ENCODE results near the gene ZNF37A. TPM values are rescaled to one million over a fixed set of nuclear protein-coding genes. Genes with fewer than 3 reads are reported as not detected.

ZNF37A gene
- 10 to 100 TPM; 20.9 to 45.2 (median 25.2) TPM for total RNA-seq

DNA sequence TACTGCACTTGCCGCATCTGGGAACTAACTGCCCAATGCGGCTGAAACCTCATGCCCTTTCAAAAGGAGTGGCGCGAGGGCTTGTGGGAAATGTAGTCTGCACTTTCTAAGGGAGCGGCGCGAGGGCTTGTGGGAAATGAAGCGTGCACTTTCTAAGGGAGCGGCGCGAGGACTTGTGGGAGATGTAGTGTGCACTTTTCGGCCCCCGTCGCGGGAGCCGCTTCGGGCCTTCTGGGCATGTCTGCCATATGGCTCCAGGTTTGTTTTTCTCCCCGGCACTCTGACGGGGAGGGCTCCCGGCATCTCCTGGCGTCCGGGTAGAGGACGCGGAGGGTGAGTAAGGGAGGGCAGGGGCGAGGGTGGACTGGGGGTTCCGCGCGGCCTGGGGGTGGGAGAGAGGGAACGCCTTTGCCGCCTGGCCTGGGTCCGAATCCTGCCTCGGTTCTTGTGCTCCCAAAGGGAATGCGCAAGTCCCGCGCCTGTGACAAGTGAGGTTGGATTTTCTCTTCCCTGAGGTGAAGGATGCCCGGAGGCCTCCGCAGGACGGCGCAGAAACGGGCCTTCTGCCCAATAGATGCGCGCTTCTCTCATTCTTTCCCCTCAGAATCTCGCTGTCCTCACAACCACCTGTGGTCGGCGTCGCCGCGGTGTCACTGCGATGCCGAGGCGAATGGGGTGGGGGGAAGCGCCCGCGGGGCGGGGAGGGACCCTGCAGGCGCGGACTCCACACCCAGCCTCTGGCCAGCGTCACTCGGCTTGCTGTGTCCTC lies at the start of gene ZNF37A:
ZNF37A (plus strand) TSS at position 180 of the 769 bp plus-strand sequence. CDS start 2,281 bp downstream, outside the sequence.
- peak; percentile 95 to 96 for DNase-seq
- peaks cover 7 to 8% of the 10 kb centered on the region in 2 donors for H3K4me1 ChIP-seq
- H3K36me3 ChIP-seq, result peaks cover 14 to 15% of the 10 kb centered on the region in 2 donors
- TF ChIP-seq, protein P1, sequence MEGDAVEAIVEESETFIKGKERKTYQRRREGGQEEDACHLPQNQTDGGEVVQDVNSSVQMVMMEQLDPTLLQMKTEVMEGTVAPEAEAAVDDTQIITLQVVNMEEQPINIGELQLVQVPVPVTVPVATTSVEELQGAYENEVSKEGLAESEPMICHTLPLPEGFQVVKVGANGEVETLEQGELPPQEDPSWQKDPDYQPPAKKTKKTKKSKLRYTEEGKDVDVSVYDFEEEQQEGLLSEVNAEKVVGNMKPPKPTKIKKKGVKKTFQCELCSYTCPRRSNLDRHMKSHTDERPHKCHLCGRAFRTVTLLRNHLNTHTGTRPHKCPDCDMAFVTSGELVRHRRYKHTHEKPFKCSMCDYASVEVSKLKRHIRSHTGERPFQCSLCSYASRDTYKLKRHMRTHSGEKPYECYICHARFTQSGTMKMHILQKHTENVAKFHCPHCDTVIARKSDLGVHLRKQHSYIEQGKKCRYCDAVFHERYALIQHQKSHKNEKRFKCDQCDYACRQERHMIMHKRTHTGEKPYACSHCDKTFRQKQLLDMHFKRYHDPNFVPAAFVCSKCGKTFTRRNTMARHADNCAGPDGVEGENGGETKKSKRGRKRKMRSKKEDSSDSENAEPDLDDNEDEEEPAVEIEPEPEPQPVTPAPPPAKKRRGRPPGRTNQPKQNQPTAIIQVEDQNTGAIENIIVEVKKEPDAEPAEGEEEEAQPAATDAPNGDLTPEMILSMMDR (IDR thresholded peaks at IDR 0.05), result peak in 1 of 6 experiments; percentile 25
- TF ChIP-seq POLR2A (IDR thresholded peaks at IDR 0.05), result peak in 1 of 2 donors; percentile 84
- peak within 1 kb of the TSS; percentile 25 to 90 (median 81) for H3K27ac ChIP-seq
- no peaks in the 10 kb centered on the region for H3K27me3 ChIP-seq
- no peaks in the 10 kb centered on the region for H3K9me3 ChIP-seq
- intact Hi-C loops (cut with DNase I), result loop anchor here (10.0 kb wide), 1 partner anchor 120 kb away; the partner anchor contains the start of gene ZNF25
- 0 to 1% methylated on average over 44 to 49 of the region's 59 CpGs for WGBS, 2 donors
- H3K4me3 ChIP-seq (replicated peaks in 1 of 3), result peak within 1 kb of the TSS; percentile 25 to 88 (median 86)

DNA sequence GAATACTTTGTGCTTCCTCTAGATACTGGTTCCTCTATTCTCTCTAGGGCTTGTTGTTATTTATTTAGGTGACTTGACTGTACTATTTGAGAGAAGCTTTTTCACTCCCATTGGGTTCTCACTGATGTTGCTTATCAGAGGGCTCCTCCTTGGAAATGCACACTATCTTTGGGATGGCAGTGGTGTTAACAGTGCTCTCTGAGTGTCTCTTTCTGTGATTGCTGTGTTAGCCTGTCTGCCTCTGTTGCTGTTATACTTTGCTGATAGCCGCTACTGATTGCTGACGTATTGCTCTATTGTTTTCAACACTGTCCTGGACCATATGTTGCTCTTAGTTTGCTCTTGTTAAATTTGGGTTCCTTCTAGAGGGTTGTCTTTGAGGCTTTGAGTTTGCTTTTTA lies 49.0 kb upstream of the ZNF37A start:
- WGBS, 2 donors, result 50 to 98% methylated on average over 2 of the region's 2 CpGs
- intact Hi-C loops (cut with DNase I), result no loop called here
- TF ChIP-seq, protein P1 (IDR thresholded peaks at IDR 0.05), result no peak
- no peak for TF ChIP-seq POLR2A (IDR thresholded peaks at IDR 0.05)
- no peaks in the 10 kb centered on the region for H3K27me3 ChIP-seq
- peaks cover 0 to 5% of the 10 kb centered on the region in 2 donors for H3K36me3 ChIP-seq
- DNase-seq, result no peak
- H3K27ac ChIP-seq, result no peak overlapping the region
- no peaks in the 10 kb centered on the region for H3K9me3 ChIP-seq
- H3K4me3 ChIP-seq (replicated peaks in 1 of 3), result no peak overlapping the region
- no peaks in the 10 kb centered on the region for H3K4me1 ChIP-seq

DNA sequence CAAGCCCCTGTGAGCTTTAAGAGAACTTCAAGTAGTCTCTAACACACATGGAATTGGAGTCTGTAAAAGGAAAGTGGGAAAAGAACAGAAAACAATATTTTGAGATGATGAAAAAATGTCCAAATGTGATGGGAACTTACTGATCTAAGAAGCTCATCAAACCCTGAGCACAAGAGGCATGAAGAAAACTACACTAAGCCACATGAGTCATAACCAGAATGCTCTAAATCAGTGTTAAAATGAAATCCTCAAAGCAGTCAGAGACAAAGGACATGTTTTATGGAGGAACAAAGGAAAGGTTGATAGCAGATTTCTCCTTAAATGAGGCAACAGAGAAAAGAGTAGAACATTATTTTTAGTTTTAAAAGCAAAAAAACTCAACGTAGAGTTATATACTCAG lies 46.5 kb upstream of the ZNF37A start:
- Histone ChIP-seq H3K27me3 (no peaks in the 10 kb centered on the region), H3K4me1 (no peaks in the 10 kb centered on the region), H3K4me3 (replicated peaks in 1 of 3) (no peak overlapping the region), H3K9me3 (no peaks in the 10 kb centered on the region), H3K27ac (no peak overlapping the region), H3K36me3 (peaks cover 0 to 5% of the 10 kb centered on the region in 2 donors)
- WGBS, 2 donors, result 91 to 98% methylated on average over 1 of the region's 1 CpG
- DNase-seq, result no peak
- intact Hi-C loops (cut with DNase I), result no loop called here
- TF ChIP-seq POLR2A (IDR thresholded peaks at IDR 0.05), result no peak
- TF ChIP-seq, protein P1 (IDR thresholded peaks at IDR 0.05), result no peak

DNA sequence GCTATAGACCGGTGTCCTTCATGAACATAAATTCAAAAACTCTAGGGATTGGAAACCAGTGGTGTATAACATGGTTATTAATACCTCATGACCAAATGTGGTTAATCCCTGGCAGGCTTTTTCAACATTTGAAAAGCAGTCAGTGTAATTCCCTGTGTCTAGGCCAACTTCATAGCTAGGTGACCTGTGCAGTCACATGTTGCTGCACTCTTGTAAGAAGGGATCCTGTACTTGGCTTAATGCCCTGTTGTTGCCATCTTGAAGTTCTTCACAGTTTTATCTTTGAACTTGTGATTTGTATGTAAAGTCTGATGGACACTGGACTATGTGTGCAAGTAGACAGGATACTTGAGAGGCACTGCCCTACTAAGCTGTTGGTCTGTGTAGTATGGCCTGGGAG lies 43.9 kb upstream of the ZNF37A start:
- Histone ChIP-seq H3K36me3 (peaks cover 14 to 16% of the 10 kb centered on the region in 2 donors), H3K4me3 (replicated peaks in 1 of 3) (no peak overlapping the region)
- WGBS, 2 donors, result 94 to 97% methylated on average over 1 of the region's 1 CpG

More for the DNA sequence above, 43.9 kb upstream of the ZNF37A start:
- no peaks in the 10 kb centered on the region for H3K27me3 ChIP-seq
- no peaks in the 10 kb centered on the region for H3K4me1 ChIP-seq
- TF ChIP-seq POLR2A (IDR thresholded peaks at IDR 0.05), result no peak
- TF ChIP-seq, protein P1 (IDR thresholded peaks at IDR 0.05), result no peak
- H3K27ac ChIP-seq, result no peak overlapping the region
- H3K9me3 ChIP-seq, result no peaks in the 10 kb centered on the region
- no peak for DNase-seq
- intact Hi-C loops (cut with DNase I), result no loop called here
